Chondrocyte (in vitro differentiated cells): ENCODE data around the gene DAPK1. TPM values are rescaled to one million over a fixed set of nuclear protein-coding genes. Genes with fewer than 3 reads are reported as not detected.

Experiments
- DNase-seq: peaks from one replicate; pipeline ENCODE4 v3.0.0; 2021; ENCODE audit warnings: mixed read lengths, low spot score
- H3K27ac Mint-ChIP-seq: one replicate; pipeline ENCODE4 v1.8.0; 2021; ENCODE audit warnings: mild to moderate bottlenecking, moderate library complexity, mixed read lengths; ENCODE audit not compliant: unreplicated experiment
- H3K27me3 Mint-ChIP-seq: 2 replicates; pipeline ENCODE4 v1.8.0; 2021; ENCODE audit warnings: low read depth, mixed read lengths
- H3K36me3 Mint-ChIP-seq: 2 replicates; pipeline ENCODE4 v1.8.0; 2021; ENCODE audit warnings: low read depth, mixed read lengths
- H3K4me1 Mint-ChIP-seq: 2 replicates; pipeline ENCODE4 v1.8.0; 2021; ENCODE audit warnings: low read depth, mild to moderate bottlenecking, mixed read lengths
- H3K4me3 Mint-ChIP-seq: one replicate; pipeline ENCODE4 v1.8.0; 2021; ENCODE audit warnings: mild to moderate bottlenecking, moderate library complexity, mixed read lengths; ENCODE audit not compliant: unreplicated experiment
- H3K9me3 Mint-ChIP-seq: 2 replicates; pipeline ENCODE4 v1.8.0; 2021; ENCODE audit warnings: low read depth, mixed read lengths
- total RNA-seq: library from RNA; stranded (reverse); gene quantifications from 3 replicates; pipeline ENCODE4 v1.2.1, GENCODE V29; 2021
- TF ChIP-seq, protein P1 (sequence below): fragments of 200-600 bp; sonication (generic); IDR thresholded peaks from 2 replicates; pipeline ENCODE4 v1.5.0; 2021; ENCODE audit warnings: antibody characterized with exemption, mild to moderate bottlenecking, moderate library complexity

Gene DAPK1
- total RNA-seq, 1 donor from 2014 or later: 87.9 TPM

DNA sequence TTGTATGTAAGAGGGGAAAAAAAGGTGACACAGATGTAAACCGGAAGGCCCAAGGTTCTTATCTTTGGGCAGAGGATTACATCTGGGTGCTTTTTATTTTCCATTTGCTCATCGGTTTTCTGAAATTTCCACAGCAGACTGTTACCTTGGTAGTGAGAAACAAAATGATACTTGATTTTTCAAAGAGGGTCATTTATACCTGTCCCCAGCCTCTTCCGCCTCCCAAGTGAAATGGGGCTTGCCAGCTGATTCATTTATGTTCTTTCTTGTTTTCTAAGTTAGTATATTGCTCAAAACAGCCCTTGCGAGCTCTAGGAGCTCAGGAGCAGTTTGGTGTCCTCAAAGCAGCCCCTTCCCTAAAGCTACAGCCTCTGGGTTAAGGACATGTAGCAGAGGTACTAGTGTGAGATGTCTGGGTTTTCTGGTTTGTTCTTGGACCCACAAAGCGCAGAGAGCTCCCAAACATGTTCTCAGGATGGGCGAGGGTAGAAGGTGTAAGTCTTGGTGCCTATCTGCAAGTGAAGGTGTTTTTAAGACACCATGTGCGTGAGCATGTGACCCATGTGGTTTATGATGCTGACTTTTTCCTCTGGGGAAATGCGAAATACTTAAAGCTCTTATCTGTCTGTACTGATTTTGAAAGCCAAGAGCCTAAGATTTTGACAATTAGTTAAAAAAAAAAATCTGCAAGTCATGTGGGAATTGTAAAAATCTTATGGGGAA is 38.3 kb downstream of the DAPK1 start:
- Mint-ChIP-seq H3K4me1 (peaks cover 38% of the 10 kb centered on the region), H3K4me3 (no peak overlapping the region), H3K27ac (no peak overlapping the region), H3K9me3 (no peaks in the 10 kb centered on the region), H3K36me3 (peaks cover 5% of the 10 kb centered on the region), H3K27me3 (no peaks in the 10 kb centered on the region)
- TF ChIP-seq, protein P1, sequence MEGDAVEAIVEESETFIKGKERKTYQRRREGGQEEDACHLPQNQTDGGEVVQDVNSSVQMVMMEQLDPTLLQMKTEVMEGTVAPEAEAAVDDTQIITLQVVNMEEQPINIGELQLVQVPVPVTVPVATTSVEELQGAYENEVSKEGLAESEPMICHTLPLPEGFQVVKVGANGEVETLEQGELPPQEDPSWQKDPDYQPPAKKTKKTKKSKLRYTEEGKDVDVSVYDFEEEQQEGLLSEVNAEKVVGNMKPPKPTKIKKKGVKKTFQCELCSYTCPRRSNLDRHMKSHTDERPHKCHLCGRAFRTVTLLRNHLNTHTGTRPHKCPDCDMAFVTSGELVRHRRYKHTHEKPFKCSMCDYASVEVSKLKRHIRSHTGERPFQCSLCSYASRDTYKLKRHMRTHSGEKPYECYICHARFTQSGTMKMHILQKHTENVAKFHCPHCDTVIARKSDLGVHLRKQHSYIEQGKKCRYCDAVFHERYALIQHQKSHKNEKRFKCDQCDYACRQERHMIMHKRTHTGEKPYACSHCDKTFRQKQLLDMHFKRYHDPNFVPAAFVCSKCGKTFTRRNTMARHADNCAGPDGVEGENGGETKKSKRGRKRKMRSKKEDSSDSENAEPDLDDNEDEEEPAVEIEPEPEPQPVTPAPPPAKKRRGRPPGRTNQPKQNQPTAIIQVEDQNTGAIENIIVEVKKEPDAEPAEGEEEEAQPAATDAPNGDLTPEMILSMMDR: no peak
- no peak for DNase-seq

DNA sequence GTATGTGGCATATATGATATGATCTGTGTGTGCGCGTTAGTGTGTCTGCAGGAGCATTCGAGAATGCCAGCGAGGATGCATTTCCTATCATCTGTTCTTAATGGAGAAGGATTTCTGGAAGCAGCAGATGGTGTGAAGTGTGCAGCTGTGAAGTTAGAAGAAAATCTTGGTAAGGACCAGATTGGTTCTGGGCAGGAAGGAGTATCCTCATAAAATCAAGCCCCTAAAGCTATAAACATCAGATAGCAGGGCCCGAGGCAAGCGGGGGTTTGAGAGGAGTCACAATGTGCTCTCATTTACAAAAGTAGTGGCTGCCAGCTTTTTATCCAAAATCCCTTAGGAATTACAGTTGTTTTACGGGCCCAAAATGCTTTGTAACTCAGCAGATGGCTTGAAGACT is 40.0 kb downstream of the DAPK1 start:
- Mint-ChIP-seq H3K36me3 (peaks cover 7% of the 10 kb centered on the region), H3K4me3 (no peak overlapping the region), H3K27me3 (no peaks in the 10 kb centered on the region), H3K9me3 (no peaks in the 10 kb centered on the region), H3K27ac (no peak overlapping the region), H3K4me1 (peaks cover 31% of the 10 kb centered on the region)
- TF ChIP-seq, protein P1: no peak
- no peak for DNase-seq

DNA sequence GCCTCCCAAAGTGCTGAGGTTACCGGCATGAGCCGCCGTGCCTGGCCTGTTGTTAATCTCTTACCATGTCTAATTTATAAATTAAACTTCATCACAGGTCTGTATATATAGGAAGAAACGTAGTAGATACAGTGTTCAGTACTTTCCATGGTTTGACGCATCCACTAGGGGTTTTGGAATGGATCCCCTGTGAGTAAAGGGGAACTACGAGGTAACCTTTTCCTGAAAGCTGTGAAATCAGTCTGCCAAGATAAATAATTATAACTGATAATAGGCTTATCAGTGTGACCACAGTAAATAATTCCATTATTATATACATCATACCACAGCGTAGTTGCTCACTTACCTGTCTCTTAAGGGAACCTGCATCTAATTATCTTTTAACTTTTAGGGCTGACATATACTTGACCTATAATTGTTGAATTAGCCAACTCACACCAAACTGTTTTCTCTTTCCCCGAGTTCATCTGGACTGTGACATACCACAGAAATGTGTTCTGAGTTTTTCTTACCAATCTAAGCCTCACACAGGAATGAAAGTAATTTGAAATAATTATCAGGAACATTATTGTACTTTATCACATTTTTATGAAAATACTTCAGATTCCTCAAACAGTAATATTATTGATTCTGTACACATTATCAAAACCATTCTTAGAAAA is 42.9 kb downstream of the DAPK1 start:
- TF ChIP-seq, protein P1: no peak
- H3K36me3 Mint-ChIP-seq: peaks cover 7% of the 10 kb centered on the region
- no peak overlapping the region for H3K4me3 Mint-ChIP-seq
- no peaks in the 10 kb centered on the region for H3K27me3 Mint-ChIP-seq
- peaks cover 44% of the 10 kb centered on the region for H3K4me1 Mint-ChIP-seq
- no peaks in the 10 kb centered on the region for H3K9me3 Mint-ChIP-seq
- DNase-seq: no peak
- H3K27ac Mint-ChIP-seq: peak overlapping the region; percentile 53

DNA sequence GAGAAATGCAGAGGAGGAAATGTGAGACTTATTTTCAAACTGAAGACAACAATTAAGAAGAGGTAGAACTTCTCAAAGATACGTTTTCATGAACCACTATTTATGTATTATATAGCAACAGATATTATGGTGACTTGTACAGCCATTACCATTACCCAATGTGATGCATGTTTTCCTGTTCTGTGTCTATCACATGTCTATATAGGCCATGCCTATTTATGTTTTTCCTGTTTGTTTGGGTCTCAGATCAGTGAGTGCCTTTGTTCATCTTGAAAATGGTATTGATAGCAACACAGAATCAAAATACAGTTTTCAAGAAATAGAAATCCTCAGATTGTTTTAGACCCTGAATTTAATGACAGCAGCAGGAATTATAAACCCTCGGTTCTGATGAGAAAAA is 44.0 kb downstream of the DAPK1 start:
- TF ChIP-seq, protein P1: no peak
- no peaks in the 10 kb centered on the region for H3K27me3 Mint-ChIP-seq
- H3K4me1 Mint-ChIP-seq: peaks cover 51% of the 10 kb centered on the region
- H3K4me3 Mint-ChIP-seq: no peak overlapping the region
- H3K36me3 Mint-ChIP-seq: peaks cover 7% of the 10 kb centered on the region
- no peaks in the 10 kb centered on the region for H3K9me3 Mint-ChIP-seq
- no peak overlapping the region for H3K27ac Mint-ChIP-seq
- DNase-seq: no peak

DNA sequence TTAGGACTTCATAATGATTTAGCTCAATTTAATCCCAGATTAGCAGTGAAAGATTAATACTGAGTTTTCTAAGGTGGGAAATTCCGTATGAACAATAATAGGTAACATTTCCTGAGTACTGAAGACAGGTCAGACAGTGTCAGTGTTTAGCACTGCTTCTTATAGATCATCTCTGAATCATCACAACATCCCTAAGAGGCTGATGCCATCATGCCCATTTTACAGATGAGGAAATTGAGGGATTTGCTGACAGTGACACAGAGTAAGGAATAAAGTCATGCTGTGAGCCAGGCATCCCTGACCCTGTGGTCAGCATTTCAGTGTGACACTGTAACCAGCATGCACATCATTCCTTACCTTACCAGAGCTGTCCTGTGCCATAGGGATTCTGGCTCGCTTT is 44.5 kb downstream of the DAPK1 start:
- peaks cover 6% of the 10 kb centered on the region for H3K36me3 Mint-ChIP-seq
- DNase-seq: no peak
- H3K4me1 Mint-ChIP-seq: peaks cover 54% of the 10 kb centered on the region
- H3K27me3 Mint-ChIP-seq: no peaks in the 10 kb centered on the region
- no peaks in the 10 kb centered on the region for H3K9me3 Mint-ChIP-seq
- TF ChIP-seq, protein P1: no peak
- no peak overlapping the region for H3K4me3 Mint-ChIP-seq
- H3K27ac Mint-ChIP-seq: no peak overlapping the region
